Mesodermal cell (in vitro differentiated cells): ENCODE data around the gene MACROD2.
"Not testable (repeated sequence)": the region's sequence is repeated elsewhere in the genome, so short reads cannot be mapped to it uniquely, and the experiment has no call there.

Experiments
- H3K27ac ChIP-seq: 2 replicates; pipeline ENCODE4 v1.7.0; 2013; ENCODE audit warnings: mild to moderate bottlenecking, low read depth, low read length, moderate library complexity; ENCODE audit not compliant: severe bottlenecking
- H3K36me3 ChIP-seq: 2 replicates; pipeline ENCODE4 v1.7.1; 2013; ENCODE audit warnings: mild to moderate bottlenecking, low read length, moderate library complexity; ENCODE audit not compliant: control insufficient read depth, insufficient read depth
- H3K4me1 ChIP-seq: one replicate; pipeline ENCODE4 v1.7.1; 2013; ENCODE audit warnings: mild to moderate bottlenecking, low read length; ENCODE audit not compliant: insufficient read depth, control insufficient read depth, poor library complexity, severe bottlenecking
- H3K4me3 ChIP-seq: 2 replicates; pipeline ENCODE4 v1.7.0; 2013; ENCODE audit warnings: low read length, control low read depth, mild to moderate bottlenecking; ENCODE audit not compliant: insufficient read depth, poor library complexity, severe bottlenecking; ENCODE audit errors: extremely low read depth
- H3K9me3 ChIP-seq: 2 replicates; pipeline ENCODE4 v1.7.1; 2013; ENCODE audit warnings: mild to moderate bottlenecking, low read length, moderate library complexity; ENCODE audit not compliant: control insufficient read depth
- WGBS, 2 experiments: methylation state at CpG; one replicate each; pipeline ENCODE4 v1.1.5; 2013; ENCODE audit warnings: missing lambda C conversion rate in 2 of 2; ENCODE audit not compliant: insufficient coverage in 2 of 2; 5-methylcytosine and 5-hydroxymethylcytosine counted together

Gene MACROD2

DNA sequence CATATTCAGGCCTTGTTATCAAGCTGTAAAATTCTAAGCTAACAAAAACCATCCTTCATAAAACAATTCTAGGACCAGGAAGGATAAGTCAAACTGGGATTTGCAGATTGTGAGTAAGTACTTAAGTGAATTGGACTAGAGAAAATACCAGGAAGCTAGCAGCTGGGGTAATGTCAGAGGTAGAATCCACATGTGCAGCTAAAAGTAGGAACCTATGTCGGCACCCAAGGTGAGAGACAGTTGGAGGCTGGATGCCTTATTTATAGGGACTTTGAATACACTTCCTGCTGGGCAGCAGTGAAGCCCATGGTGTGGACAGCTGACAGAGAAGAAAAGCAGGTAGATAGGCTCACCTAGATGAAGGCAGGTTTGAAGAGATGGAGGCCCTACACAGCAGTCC lies 214.8 kb downstream of the MACROD2 start:
- Histone ChIP-seq H3K4me1 (no peaks in the 10 kb centered on the region), H3K36me3 (no peaks in the 10 kb centered on the region), H3K27ac (no peak overlapping the region), H3K9me3 (no peaks in the 10 kb centered on the region), H3K4me3 (no peak overlapping the region)
- WGBS, 2 experiments: 89 to 90% methylated on average over 1 of the region's 1 CpG

DNA sequence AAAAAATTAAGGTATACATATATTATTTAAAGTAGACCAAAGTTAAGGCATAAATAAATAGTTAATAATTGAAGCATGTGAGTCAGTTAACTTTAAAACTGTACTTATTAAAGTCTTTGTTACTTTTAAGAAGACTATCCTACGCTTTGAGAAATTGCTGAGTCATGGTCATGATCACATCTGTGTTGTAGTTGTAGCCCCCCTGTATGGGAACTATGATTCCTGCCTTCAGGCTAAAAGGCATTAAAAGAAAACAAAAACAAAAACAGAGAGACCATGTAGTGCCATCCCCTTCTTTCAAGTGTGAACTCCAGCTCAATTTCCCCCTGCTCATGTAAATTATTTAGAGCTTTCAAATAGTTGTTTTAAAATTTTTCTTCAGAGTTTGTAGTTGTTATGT lies 218.7 kb downstream of the MACROD2 start:
- no peak overlapping the region for H3K27ac ChIP-seq
- no peaks in the 10 kb centered on the region for H3K4me1 ChIP-seq
- H3K4me3 ChIP-seq: no peak overlapping the region
- no CpG with 5 or more reads among the region's 1 CpG for WGBS, 2 experiments
- no peaks in the 10 kb centered on the region for H3K36me3 ChIP-seq
- no peaks in the 10 kb centered on the region for H3K9me3 ChIP-seq

DNA sequence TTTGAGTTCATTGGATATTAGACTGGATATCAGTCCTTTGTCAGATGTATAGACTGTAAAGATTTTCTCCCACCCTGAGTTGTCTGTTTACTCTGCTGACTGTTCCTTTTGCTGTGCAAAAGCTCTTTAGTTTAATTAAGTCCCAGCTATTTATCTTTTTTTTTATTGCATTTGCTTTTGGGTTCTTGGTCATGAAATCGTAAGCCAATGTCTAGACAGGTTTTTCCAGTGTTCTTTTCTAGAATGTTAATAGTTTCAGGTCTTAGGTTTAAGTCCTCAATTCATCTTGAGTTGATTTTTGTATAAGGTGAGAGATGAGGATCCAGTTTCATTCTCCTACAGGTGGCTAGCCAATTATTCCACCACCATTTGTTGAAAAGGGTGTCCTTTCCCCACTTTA lies 220.6 kb downstream of the MACROD2 start:
- 80% methylated on average over 1 of the region's 1 CpG; no CpG with 5 or more reads in 1 of the 2 experiments for whole genome bisulfite sequencing, 2 experiments
- not testable (repeated sequence) for H3K27ac ChIP-seq, H3K9me3 ChIP-seq, H3K4me3 ChIP-seq, H3K4me1 ChIP-seq, H3K36me3 ChIP-seq

DNA sequence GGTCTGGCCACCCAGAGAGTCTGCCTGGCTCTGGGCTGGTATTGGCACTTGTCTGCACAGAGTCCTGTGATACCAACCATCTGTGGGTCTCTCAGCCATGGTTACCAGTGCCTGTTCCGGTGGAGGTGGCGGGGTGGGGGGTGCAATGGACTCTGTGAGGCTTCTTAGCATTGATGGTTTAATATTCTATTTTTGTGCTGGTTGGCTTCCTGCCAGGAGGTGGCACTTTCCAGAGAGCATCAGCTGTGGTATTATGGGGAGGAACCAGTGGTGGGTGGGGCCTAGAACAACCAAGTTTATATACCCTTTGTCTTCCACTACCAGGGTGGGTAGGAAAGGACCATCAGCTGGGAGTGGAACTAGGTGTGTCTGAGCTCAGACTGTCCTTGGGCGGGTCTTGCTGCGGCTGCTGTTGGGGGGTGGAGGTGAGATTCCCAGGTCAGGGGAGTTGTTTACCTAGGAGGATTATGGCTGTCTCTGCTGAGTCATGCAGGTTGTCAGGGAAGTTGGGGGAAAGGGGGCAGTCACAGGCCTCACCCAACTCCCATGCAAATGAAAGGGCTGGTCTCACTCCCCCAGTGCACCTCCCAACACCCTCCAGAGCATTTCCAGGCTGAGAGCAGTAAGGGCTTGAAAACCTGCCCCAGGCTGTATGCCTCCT lies 224.6 kb downstream of the MACROD2 start:
- no peaks in the 10 kb centered on the region for H3K4me1 ChIP-seq
- 51 to 96% methylated on average over 2 to 4 of the region's 4 CpGs for WGBS, 2 experiments
- H3K36me3 ChIP-seq: no peaks in the 10 kb centered on the region
- H3K4me3 ChIP-seq: no peak overlapping the region
- H3K9me3 ChIP-seq: no peaks in the 10 kb centered on the region
- no peak overlapping the region for H3K27ac ChIP-seq

DNA sequence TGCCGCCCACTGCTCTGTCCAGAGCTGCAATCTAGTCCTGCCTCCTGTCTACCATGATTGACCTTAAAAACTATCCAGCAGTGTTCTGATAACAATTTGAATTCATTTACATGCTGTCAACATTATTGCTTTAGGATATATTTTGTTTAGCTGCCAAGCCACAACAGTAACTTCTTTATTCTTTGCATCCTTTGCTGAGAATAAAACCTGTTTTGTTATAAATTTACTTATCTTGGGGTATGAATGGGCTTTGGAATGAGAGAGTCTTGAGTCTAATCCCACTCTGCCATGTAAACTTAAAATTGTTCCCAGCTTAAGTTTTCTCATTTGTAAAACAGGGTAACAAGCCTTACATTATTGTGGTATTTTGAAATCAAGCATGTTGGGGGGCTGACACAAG lies 225.7 kb downstream of the MACROD2 start:
- no peaks in the 10 kb centered on the region for H3K4me1 ChIP-seq
- H3K4me3 ChIP-seq: no peak overlapping the region
- H3K36me3 ChIP-seq: no peaks in the 10 kb centered on the region
- no peaks in the 10 kb centered on the region for H3K9me3 ChIP-seq
- 80 to 100% methylated on average over 1 of the region's 1 CpG for WGBS, 2 experiments
- H3K27ac ChIP-seq: no peak overlapping the region

DNA sequence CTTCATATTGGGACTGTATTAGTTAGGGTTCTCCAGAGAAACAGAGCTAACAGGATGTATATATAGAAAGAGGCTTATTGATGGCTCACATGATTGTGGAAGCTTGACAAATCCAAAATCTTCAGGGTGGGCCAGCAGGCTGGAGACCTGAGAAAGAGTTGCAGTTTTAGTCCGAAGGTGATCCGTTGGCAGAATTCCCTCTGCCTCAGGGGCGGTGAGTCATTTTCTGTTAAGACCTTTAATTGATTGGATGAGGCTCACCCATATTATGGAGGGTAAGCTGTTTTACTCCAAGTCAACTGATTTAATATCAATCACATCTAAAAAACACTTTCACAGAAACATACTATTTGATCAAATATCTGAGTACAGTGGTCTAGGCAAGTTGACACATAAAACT lies 228.5 kb downstream of the MACROD2 start:
- Histone ChIP-seq H3K4me1 (no peaks in the 10 kb centered on the region), H3K9me3 (no peaks in the 10 kb centered on the region), H3K27ac (no peak overlapping the region), H3K36me3 (no peaks in the 10 kb centered on the region), H3K4me3 (no peak overlapping the region)
- no CpG with 5 or more reads among the region's 3 CpGs for WGBS, 2 experiments

DNA sequence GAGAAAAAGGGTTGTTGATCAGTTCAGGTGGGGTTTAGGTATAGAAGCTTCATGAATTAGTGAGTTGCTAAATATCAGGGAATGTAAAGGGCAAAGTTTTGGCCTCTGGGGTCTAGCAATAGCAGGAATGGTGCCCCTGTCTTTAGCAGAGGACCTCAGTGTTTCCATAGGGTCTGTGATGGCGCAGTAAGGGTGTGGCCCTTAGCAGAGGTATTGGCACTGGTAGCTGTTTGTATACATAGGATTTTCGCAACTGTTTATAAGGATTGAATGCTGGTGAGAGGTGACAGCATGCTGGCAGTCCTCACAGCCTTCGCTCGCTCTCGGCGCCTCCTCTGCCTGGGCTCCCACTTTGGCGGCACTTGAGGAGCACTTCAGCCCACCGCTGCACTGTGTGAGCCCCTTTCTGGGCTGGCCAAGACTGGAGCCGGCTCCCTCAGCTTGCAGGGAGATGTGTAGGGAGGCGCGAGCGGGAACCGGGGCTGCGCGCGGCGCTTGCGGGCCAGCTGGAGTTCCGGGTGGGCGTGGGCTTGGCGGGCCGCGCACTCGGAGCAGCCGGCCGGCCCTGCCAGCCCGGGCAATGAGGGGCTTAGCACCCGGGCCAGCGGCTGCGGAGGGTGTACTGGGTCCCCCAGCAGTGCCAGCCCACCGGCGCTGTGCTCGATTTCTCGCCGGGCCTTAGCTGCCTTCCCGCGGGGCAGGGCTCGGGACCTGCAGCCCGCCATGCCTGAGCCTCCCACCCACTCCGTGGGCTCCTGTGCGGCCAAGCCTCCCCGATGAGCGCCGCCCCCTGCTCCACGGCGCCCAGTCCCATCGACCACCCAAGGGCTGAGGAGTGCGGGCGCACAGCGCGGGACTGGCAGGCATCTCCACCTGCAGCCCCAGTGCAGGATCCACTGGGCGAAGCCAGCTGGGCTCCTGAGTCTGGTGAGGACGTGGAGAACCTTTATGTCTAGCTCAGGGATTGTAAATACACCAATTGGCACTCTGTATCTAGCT lies 231.0 kb downstream of the MACROD2 start:
- not testable (repeated sequence) for H3K36me3 ChIP-seq, H3K4me3 ChIP-seq, H3K4me1 ChIP-seq, H3K9me3 ChIP-seq, H3K27ac ChIP-seq
- 96 to 98% methylated on average over 14 to 22 of the region's 53 CpGs for WGBS, 2 experiments

DNA sequence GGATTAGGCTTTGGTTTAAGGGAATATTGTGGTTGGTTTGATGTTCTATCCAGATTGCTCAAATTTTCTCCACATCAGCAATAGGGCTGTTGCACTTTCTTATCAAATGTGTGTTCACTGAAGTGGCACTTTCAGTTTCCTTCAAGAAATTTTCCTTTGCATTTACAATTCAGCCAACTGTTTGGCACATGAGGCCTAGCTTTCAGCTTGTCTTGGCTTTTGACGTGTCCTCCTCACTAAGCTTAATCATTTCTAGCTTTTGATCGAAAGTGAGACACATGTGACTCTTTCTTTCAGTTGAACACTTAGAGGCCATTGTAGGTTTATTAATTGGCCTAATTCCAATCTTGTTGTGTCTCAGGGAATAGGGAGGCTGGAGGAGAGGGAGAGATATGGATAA lies 237.3 kb downstream of the MACROD2 start:
- Histone ChIP-seq H3K27ac (no peak overlapping the region), H3K4me1 (peaks cover 7% of the 10 kb centered on the region), H3K4me3 (no peak overlapping the region), H3K9me3 (no peaks in the 10 kb centered on the region), H3K36me3 (no peaks in the 10 kb centered on the region)
- 100% methylated on average over 2 of the region's 2 CpGs for WGBS, 2 experiments

DNA sequence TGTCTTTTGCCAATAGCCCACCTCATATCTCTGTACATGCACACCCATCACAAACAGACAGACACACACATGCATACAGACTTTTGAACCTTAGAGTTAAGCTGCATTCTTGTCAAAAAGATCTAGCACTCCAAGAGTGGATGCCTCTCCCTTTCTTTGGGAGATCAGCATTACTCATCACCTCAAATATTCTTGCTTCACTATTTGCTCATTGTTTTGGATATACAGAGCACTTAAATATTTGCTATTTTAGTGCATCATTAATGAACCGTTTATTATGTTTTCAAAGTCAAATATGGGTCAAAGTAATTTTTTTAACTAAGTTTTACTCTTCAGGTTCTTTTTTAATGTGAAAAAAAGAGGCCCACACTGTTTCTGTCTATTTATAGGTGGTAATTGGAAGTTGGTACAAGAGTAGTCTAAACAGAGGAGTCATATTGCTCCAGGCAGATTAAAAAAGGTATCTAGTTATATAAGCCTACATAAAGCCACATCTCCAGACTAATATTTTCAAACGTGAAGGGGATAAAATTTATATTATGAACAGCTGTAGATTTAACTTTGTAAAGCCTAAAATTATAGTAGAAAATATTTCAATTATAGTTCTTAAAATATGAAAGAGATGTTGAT lies 239.5 kb downstream of the MACROD2 start:
- Histone ChIP-seq H3K27ac (no peak overlapping the region), H3K9me3 (no peaks in the 10 kb centered on the region), H3K4me1 (peaks cover 7% of the 10 kb centered on the region), H3K36me3 (no peaks in the 10 kb centered on the region), H3K4me3 (no peak overlapping the region)
- WGBS, 2 experiments: no CpG with 5 or more reads among the region's 2 CpGs

DNA sequence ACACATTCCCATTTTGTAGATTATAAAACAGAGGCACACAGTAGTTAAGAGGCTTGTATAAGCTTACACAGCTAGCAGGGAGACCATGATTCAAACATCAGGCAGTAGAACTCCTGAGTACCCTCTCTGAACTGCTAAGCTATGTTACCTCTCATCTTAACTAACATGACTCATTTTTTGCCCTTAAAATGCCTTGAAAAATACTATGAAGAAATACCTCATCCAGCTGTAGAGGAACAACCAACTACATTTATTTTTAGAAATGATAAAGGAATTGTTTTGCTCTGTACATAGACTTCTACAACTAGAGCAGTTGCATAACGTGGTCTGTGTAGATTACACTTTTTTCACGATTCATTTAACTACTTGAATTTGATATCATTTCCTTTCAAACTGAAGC lies 240.0 kb downstream of the MACROD2 start:
- Histone ChIP-seq H3K4me3 (no peak overlapping the region), H3K36me3 (no peaks in the 10 kb centered on the region), H3K9me3 (no peaks in the 10 kb centered on the region), H3K4me1 (peaks cover 7% of the 10 kb centered on the region), H3K27ac (no peak overlapping the region)
- WGBS, 2 experiments: 57 to 96% methylated on average over 1 to 2 of the region's 2 CpGs
